SH-SY5Y (cell line): ENCODE data around the gene STK26.

ENCODE experiments used
- GATA2 ChIP-seq: IDR thresholded peaks from 2 replicates; pipeline ENCODE4 v1.6.1; 2011; ENCODE audit warnings: mild to moderate bottlenecking, low read depth, low read length
- GATA3 ChIP-seq: IDR thresholded peaks from 2 replicates; pipeline ENCODE4 v1.6.1; 2011; ENCODE audit warnings: low read depth, mild to moderate bottlenecking, low read length, moderate library complexity

DNA sequence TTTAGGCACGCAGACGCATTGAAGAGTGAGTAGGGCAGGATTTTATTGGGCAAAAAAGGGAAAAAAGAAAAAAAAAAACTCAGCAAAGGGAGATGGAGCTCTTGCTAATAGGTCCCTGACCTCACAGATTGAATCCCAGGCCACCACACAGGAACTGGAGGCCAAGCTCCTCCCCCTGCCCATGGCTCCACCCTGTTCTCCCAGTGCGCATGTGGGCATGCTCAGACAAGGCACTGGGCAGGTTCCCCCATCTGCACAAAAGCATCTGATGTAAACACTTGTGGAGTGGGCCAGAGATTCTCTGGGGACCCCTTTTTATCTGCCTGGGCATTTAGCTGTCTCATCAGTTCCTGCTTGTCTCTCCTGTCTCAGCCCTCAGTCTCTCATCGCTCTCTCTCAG, 95.3 kb downstream of the STK26 start:
- TF ChIP-seq GATA3 (no peak), GATA2 (no peak)
